GM19023 (cell line): ENCODE results near the gene SHLD1.

ENCODE experiments used
- ATAC-seq: cut with Tn5 transposase; IDR thresholded peaks from one replicate; pipeline ENCODE4 v1.9.1; 2021; ENCODE audit warnings: mild to moderate bottlenecking, moderate library complexity; ENCODE audit not compliant: unreplicated experiment

Gene SHLD1

DNA sequence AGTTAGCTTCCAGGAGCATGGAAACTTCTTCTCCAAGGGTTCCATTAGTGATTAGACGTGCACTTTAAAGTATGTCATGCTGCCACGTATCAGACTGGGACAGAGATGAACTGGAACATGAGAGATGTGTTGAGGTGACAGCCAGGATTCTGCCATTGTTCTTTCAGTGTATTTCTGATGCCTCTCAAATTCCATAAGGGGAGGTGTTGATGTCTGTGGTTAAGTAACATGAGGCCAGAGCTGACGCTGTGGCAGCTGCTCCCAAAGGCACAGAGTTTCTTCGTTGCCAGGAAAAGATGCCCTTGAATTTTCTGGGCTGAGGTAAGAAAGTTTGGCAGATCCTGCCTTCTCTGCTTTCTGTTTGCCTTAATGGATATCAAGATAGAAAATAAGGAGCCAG is 136.6 kb downstream of the SHLD1 start:
- ATAC-seq: no peak

DNA sequence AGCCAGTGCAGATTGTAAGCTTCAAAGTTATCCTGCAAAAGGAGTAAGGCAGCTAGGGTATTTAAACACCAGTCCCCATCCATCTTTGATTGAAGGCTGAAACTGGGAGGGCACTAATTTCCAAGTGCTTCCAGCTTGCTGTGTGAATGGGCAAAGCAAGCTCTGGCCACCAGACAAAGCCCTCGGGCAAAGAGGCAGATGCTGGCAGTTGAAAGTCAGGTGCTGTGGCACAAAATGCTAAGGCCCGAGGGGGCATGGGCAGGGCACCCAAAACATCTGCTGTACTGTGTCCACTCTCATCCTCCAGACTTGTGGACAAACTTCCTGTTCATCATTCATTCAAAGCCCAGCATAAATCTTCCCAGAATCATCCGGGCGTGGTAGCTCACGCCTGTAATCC is 137.2 kb downstream of the SHLD1 start:
- ATAC-seq: no peak

DNA sequence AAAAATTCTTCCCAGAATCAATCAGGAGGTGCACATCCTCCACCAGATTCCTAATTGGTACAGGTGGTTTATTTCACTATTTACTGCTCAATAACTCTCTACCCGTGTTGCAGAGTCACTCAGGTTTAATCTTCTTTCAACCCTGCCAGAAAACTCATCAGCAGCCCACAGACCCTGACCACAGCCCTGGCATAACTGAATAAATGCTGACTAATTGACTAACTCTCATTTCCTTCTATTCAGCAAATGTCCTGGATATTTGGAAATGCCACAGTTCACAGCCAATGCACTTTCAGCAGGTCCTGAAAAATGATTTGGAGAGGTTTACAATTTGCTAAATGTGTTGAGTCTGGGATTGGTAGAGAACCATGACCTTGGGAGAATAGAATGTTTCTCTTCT is 137.8 kb downstream of the SHLD1 start:
- no peak for ATAC-seq

DNA sequence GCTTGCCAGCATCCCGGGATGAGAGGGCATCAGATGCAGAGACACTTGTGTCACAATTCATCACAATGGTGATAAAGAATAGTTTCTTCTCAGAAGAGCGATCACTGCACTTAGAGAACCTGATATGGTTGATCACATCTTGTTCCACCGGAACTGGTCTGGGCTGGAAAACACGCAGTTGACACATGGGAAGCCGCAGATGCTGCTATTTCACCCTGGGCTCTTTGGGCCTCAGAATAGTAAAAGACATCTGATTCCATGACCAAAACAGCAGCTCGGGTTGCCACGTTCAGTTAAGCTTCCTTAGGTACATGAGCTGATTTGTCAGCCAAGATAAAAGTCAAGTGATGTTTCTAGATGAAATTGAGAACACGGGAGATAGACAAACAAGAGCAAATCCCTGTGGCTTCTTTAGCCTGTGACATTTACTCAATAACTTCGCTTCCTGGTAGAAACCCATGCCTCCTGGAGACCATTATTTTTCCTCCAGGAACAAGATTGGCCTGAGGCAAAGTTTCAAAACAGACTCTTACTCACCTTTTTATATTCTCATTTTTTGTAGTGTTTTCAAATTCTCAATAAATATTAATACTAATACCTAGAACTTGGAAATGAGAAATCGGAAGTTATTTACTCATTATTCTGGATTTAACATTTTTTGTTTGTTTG is 140.7 kb downstream of the SHLD1 start:
- no peak for ATAC-seq

DNA sequence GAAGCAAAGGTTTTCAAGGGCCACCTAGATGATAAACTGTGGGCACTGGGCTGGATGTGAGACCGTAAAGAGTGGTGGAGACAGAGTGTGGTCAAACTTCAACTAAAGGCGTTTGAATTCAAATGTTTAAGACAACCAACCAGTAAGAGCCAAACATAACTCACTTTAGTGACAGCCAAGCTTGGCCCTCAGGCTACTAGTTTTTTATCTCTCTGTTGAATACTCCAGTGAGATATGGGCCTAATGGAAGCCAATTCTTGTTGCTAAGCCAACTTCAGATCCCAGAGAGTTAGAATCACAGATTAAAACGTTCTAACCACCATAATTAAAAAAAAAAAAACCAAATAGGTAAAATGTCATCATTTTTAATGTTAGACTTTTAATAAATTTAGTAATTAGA is 142.9 kb downstream of the SHLD1 start:
- no peak for ATAC-seq

DNA sequence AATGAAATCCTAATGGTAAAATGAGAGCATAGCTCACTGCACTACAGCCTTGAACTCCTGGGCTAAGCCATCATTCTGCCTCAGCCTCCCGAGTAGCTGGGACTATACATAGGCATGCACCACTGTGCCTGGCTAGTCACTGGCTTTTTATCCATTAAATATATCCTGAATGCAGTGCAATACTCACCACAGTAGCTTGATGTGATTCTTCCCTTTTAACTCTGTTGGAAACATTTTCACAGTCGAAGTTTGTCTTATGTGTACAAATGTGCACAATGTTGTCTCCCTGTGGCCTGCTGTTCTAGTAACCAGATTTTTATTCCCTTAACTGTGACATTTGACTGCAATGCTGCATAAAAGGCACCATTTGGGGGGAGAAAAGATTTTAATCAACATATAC is 143.4 kb downstream of the SHLD1 start:
- no peak for ATAC-seq

DNA sequence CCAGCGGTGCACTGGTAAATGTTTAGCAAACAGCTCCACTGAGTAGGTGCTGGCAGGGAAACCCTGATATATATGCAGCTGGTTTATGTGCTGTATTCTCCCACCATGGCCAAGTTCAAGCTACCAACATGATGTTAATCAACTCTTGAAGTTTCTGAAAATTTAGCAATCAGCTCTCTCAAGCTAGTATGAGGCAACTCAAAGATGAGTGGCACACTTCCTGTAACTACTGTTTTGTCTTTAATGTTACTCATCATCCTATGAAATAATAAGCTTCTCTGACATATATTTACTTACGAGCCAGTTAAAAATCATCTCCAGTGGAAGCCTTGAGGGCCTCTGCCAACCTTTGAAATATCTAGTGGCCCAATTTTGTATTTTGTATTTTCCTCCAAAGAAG is 145.4 kb downstream of the SHLD1 start:
- ATAC-seq: no peak

DNA sequence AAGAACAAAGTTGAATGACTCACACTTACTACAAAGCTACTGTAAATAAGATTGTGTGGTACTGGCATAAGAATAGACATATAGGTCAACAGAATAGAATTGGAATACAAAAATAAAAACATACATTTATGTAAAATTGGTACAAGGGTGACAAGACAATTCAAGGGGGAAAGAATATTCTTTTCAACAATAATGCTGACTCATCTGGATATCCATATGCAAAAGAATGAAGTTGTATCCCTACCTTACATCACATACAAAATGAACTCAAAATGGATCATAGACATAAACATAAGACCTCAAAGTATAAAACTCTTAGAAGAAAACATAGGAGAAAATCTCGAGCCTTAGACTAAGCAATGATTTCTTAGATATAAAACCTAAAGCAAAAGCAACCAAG is 149.2 kb downstream of the SHLD1 start:
- ATAC-seq: no peak

DNA sequence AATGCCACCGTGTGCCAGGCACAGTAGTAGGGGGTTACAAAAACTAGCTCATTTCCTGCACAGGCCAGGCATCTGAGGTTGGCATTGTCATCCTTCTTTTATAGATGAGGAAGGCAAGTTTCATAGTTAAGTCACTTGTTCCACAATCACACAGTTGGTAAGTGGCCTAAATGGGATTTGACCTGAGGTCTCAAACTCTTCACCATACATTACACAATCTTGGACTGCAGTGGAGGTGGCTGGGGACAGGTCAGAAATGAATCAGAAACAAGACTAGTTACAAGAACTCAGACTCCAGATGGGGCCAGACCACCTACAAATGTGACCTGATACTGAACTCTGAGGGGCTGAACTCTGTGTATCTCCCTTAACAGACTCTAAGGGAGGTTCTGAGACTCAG is 150.7 kb downstream of the SHLD1 start:
- no peak for ATAC-seq

DNA sequence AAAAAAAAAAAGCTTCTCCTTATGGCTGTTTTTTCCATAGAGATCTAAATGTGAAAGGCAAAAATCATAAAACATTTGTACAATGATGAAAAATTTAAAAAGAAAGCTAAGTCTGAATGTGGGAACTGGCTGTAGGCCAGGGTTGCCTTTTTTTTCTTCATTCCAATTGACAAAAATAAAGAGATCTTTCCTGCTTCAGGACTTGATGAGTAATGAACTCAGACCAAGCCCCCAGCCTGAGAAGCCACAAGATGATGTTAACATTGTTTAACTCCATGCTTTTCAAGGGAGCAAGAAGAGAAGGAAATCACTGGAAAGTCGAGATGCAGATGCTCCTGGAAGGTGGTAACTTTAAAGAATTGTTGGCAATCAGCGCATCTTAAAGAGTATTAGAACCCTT is 158.8 kb downstream of the SHLD1 start:
- no peak for ATAC-seq

DNA sequence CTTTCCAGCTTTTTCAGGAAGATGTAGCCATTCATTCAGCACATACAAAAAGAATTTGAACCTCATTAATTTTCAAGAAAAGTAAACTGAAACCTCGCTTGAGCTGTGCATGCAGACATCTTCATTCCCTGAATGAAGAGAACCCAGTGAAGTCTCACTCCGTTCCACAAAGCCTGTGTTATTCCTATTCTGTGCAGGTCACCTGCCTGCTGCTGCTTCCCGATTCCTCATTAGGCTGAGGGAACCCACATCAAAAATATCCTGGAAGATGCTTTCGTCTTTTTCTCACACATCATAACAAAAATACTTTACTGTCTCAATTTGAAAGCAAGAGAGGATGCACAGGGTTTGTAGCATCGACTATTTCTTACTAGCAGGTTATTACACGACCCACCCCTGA is 160.0 kb downstream of the SHLD1 start:
- no peak for ATAC-seq

DNA sequence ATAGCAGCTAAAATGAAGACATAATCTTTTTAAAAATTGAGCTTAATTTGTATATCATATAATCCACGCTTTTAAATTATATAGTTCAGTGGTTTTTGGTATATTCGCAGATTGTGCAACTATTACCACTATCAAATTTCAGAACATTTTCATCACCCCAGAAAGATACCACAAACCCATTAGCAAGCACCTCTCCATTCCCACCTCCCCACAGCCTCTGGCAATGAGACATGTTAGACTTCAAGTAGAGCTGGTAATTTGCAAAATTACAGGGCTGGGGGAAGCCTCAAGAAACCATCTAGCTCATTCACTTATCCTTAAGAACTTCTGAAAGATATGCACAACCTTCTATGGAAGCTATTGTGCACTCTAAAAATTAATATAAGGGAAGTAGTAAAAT is 163.0 kb downstream of the SHLD1 start:
- no peak for ATAC-seq
